HG03432 (cell line): ENCODE results near the gene KCNQ5.
"Not testable (repeated sequence)": the region's sequence is repeated elsewhere in the genome, so short reads cannot be mapped to it uniquely, and the experiment has no call there.

Experiments
- ATAC-seq: cut with Tn5 transposase; IDR thresholded peaks from one replicate; pipeline ENCODE4 v1.9.1; 2021; ENCODE audit warnings: mild to moderate bottlenecking, moderate library complexity; ENCODE audit not compliant: unreplicated experiment

The KCNQ5 gene

DNA sequence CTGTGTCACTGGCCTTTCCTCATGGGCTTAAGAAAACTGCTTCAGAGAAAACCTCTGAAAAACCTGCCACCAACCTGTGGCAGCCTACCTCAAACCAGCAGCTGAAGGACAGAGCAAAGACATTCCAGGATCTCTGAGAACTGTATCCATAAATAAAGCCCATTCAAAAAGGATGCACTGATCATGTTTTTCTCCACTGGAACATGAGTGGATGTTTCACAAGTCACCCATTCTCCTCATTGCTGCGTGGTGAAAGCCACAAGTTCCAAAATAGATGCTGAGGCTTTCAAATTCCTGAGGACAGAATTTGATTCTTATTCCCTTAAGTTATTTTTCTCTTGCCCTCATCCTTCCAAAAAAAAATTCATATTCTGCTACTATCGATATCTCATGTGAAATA, 322.8 kb downstream of the KCNQ5 start:
- no peak for ATAC-seq

DNA sequence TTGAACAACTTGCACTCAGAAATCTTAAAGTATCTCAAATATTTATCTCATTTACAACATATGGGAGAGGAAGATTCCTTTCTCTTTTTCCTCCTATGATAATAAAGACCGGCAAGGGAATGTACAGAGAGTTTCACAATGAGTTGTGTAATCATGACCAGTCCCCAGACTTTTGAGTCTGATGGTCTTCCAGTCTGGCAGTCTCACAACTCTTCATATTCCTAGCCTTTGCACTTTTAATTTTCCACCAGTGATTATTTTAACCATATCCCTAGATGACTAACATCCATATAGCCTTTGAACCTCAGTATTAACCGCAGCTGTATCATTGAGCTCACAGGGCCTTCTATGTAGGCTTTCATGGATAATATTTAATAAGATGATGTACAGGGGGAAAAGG, 324.9 kb downstream of the KCNQ5 start:
- ATAC-seq = no peak

DNA sequence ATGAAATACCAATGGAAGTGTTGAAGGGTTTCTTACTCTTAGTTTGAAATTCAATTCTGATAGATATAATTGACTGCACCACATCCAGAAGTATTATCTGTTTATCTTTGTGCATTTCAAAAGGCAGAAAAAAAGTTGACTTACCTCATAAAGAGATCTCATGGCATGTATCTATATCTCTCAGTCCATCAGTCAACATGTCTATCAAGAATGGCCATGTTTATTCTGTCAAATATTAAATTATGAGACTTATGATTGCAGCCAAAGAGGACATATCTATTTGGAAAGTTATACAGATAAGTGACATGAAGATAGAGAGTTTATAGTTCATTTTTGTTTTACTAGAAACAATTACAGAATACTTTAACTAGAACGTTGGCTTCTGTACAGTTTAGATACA, 325.7 kb downstream of the KCNQ5 start:
- ATAC-seq = no peak

GRCh38 chr6:72948153-72948552, 326.3 kb downstream of the KCNQ5 start:
- ATAC-seq = no peak

GRCh38 chr6:72950114-72950860, 328.4 kb downstream of the KCNQ5 start:
- ATAC-seq = no peak

- no peak for ATAC-seq
Measured at GRCh38 chr6:72952808-72953630, 331.2 kb downstream of the KCNQ5 start.

- ATAC-seq = no peak
Measured at GRCh38 chr6:72953971-72954381, 332.1 kb downstream of the KCNQ5 start.

GRCh38 chr6:72954716-72955115, 332.9 kb downstream of the KCNQ5 start:
- ATAC-seq = no peak

DNA sequence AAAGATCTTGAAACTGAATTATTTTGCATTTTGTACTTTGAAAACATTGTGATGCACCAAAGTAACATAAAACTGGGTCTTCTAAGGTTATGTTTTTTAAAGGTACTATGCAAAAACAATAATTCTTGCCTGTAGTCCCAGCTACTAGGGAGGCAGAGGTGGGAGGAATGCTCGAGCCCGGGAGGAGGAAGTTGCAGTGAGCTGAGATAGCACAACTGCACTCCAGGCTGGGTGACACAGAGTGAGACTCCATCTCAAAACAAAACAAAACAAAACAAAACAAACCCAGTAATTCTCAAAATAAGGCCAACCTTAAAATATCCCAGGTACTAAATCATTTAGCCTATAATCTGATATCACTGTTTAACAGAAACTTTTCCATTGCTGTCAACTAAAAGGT, 333.8 kb downstream of the KCNQ5 start:
- ATAC-seq = peak; percentile 60

DNA sequence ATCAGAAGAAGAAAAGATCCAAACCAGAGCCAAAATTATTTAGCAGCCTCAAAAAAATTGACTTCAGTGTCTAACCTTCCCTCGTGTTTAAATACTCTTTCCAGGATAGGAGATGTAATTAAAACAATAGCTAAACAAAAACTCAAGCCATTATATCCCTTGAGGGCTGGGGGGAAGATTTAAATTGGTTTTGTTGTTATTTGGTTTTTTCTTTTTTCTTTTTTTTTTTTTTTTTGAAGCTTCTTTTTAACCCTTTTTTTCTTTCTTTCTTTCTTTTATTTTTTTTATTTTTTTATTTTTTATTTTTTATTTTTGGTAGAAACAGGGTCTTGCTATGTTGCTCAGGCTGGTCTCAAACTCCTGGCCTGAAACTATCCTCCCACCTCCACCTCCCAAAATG, 334.4 kb downstream of the KCNQ5 start:
- no peak for ATAC-seq

GRCh38 chr6:72959821-72960220, 338.0 kb downstream of the KCNQ5 start:
- no peak for ATAC-seq

DNA sequence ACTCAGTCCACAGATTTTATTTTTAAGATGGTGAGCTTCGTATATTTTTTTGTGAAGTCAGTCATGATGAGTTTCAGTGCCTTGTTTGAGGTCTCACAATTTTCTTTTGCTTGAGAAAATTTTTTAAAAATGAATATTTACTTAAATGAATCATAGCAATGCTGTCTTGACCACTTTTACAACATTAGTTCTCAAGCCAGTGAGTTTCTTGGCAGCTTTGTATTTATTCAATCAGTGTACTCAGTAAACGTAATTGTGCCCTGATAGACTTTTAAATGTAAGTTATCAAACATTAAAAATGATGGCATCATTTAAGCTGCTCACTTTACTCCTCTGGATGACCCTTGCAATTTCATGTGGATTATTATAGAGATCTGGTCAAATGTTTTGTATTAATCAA, 342.1 kb downstream of the KCNQ5 start:
- no peak for ATAC-seq

DNA sequence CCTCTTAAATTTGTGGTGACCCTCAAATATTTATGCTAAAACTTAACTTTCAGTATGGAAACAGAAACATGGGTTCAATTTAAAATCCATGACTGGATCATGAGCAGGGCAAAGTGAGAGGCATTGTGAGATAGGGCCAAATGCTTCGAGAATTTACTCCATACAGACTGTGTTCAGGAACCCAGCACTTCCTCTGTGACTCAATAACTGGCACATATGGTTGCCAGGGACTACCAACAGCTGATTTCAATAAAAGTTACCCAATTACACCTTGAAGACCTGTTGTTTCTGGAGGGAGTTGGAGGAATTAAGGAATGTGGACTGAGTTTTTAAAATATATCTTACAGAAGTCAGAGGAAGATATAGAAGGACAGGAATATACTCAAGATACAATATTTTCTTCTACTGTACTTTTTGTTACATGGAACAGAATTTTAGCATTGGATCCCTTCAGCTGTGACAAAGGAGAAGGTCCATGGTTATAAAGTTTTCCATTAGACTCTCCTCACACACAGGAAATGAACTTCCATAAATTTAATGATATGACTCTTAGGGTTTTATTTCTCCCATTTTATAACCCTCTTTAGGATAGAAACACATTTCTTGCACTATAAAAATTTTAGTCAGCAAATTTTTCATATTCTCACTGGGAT, 344.9 kb downstream of the KCNQ5 start:
- ATAC-seq = no peak

GRCh38 chr6:72967329-72967728, 345.5 kb downstream of the KCNQ5 start:
- ATAC-seq = no peak

GRCh38 chr6:72968704-72969103, 346.8 kb downstream of the KCNQ5 start:
- no peak for ATAC-seq

- no peak for ATAC-seq
Measured at GRCh38 chr6:72969666-72970065, 347.8 kb downstream of the KCNQ5 start.

DNA sequence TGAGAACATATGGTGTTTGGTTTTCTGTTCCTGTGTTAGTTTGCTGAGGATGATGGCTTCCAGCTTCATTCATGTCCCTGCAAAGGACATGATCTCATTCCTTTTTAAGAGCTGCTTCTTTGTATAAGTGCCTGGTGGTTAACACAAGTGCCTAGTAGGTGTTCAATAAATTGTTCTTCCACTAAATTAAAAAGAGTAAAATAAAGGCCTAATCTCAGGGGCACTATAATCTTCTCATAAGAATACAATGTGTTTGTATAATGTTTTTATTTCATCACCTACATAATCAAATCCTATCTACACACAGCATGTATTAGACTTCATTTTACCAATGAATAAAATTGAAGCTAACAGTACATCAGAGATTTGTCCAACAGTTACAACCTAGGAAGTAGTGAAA, 350.7 kb downstream of the KCNQ5 start:
- no peak for ATAC-seq

DNA sequence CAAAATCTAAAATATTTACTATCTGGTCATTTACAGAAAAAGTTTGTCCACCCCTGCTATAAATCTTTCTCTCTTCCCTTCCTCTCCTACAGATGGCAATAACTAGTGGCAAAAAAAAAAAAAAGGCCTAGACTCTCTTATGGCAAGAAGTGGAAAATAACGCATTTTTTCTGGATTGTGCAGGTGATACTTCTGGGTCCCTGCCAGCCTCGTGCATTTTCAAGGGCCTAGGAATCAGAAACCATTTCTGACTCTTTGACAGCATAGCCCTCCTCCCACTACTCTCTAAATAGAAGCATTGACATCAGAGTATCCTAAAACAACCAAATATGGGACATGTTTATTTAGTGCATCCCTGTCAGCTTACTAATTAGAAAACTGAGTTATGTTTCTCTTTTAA, 352.4 kb downstream of the KCNQ5 start:
- no peak for ATAC-seq

DNA sequence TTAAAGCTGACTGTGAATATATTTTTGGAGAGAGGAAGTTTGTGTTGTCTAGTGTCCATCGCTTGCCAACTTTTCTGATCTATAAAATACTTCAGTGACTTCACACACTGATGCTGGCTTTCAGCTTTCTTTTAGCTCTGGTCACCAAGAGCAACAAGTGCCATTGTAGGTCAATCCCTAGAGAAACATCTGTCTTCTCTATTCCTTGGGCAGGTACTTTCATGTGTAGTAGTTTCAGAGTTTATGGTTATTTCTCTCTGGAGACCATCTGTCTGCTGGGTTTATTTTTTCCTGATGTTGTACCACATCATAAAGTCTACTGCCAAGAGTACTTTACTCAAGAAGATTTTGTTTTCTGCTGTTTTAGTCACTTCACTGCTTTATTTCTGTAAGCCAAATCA, 353.5 kb downstream of the KCNQ5 start:
- ATAC-seq = no peak

- no peak for ATAC-seq
Measured at GRCh38 chr6:72976484-72976883, 354.6 kb downstream of the KCNQ5 start.

GRCh38 chr6:72977114-72977513, 355.2 kb downstream of the KCNQ5 start:
- peak; percentile 92 for ATAC-seq

DNA sequence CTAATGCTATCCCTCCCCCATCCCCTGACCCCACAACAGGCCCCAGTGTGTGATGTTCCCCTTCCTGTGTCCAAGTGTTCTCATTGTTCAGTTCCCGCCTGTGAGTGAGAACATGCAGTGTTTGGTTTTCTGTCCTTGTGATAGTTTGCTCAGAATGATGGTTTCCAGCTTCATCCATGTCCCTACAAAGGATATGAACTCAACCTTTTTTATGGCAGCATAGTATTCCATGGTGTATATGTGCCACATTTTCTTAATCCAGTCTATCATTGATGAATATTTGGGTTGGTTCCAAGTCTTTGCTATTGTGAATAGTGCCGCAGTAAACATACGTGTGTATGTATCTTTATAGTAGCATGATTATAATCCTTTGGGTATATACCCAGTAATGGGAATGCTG, 356.9 kb downstream of the KCNQ5 start:
- not testable (repeated sequence) for ATAC-seq
